ENCODE measurements around the gene GNB3. TPM values are rescaled to one million over a fixed set of nuclear protein-coding genes. Genes with fewer than 3 reads are reported as not detected.
"Not testable (repeated sequence)": the region's sequence is repeated elsewhere in the genome, so short reads cannot be mapped to it uniquely, and the experiment has no call there.

GNB3 gene
- total RNA-seq, 4 donors from 2014 or later = 0.85 to 6.6 (median 0.94) TPM; not detected in 1

- no peak for DNase-seq
- Histone ChIP-seq H3K4me3 (no peak overlapping the region), H3K27ac (no peak overlapping the region), H3K9me3 (no peaks in the 10 kb centered on the region), H3K36me3 (peaks cover 0 to 12% (median 0%) of the 10 kb centered on the region in 3 donors), H3K4me1 (peaks cover 0 to 4% (median 2%) of the 10 kb centered on the region in 4 donors), H3K27me3 (no peaks in the 10 kb centered on the region)
- no peak for TF ChIP-seq CTCF (IDR thresholded peaks at IDR 0.05)
- TF ChIP-seq POLR2A (IDR thresholded peaks at IDR 0.05) = no peak
Measured at GRCh38 chr12:6884539-6884938, 43.8 kb downstream of the GNB3 start.

GRCh38 chr12:6886206-6886999 lies 45.7 kb downstream of the GNB3 start:
- H3K9me3 ChIP-seq, DNase-seq, H3K4me1 ChIP-seq, H3K27me3 ChIP-seq, H3K27ac ChIP-seq, H3K4me3 ChIP-seq: not testable (repeated sequence)
- H3K36me3 ChIP-seq = peaks cover 0 to 12% (median 0%) of the 10 kb centered on the region in 3 donors

- no peaks in the 10 kb centered on the region for H3K9me3 ChIP-seq
- no peak for DNase-seq
- peaks cover 0 to 12% (median 0%) of the 10 kb centered on the region in 3 donors for H3K36me3 ChIP-seq
- no peak overlapping the region for H3K4me3 ChIP-seq
- H3K27ac ChIP-seq = no peak overlapping the region
- peaks cover 0 to 3% (median 0%) of the 10 kb centered on the region in 4 donors for H3K4me1 ChIP-seq
- H3K27me3 ChIP-seq = no peaks in the 10 kb centered on the region
- TF ChIP-seq POLR2A (IDR thresholded peaks at IDR 0.05) (no peak), CTCF (IDR thresholded peaks at IDR 0.05) (no peak)
Measured at GRCh38 chr12:6887460-6887859, 46.7 kb downstream of the GNB3 start.

- no peaks in the 10 kb centered on the region for H3K9me3 ChIP-seq
- H3K4me3 ChIP-seq = no peak overlapping the region
- no peaks in the 10 kb centered on the region for H3K27me3 ChIP-seq
- peaks cover 0 to 12% (median 0%) of the 10 kb centered on the region in 3 donors for H3K36me3 ChIP-seq
- TF ChIP-seq CTCF (IDR thresholded peaks at IDR 0.05) = no peak
- TF ChIP-seq POLR2A (IDR thresholded peaks at IDR 0.05) = no peak
- no peak overlapping the region for H3K27ac ChIP-seq
- no peak for DNase-seq
- peaks cover 0 to 3% (median 0%) of the 10 kb centered on the region in 4 donors for H3K4me1 ChIP-seq
Measured at GRCh38 chr12:6888360-6888759, 47.6 kb downstream of the GNB3 start.

- DNase-seq, H3K4me3 ChIP-seq, H3K27ac ChIP-seq, H3K36me3 ChIP-seq, H3K9me3 ChIP-seq, H3K4me1 ChIP-seq, H3K27me3 ChIP-seq: not testable (repeated sequence)
Measured at GRCh38 chr12:6888794-6889193, 48.1 kb downstream of the GNB3 start.

GRCh38 chr12:6889775-6890573 lies 49.2 kb downstream of the GNB3 start:
- H3K4me1 ChIP-seq, DNase-seq, H3K36me3 ChIP-seq, H3K4me3 ChIP-seq, H3K27me3 ChIP-seq, H3K9me3 ChIP-seq: not testable (repeated sequence)
- peak overlapping the region; percentile 64 to 91 (median 87) for H3K27ac ChIP-seq

Data from Peyer's patch (tissue), 4 donors.